CD4-positive, CD25-positive, alpha-beta regulatory T cell (primary cell): ENCODE data around the gene PEAR1. TPM values are rescaled to one million over a fixed set of nuclear protein-coding genes. Genes with fewer than 3 reads are reported as not detected.

ENCODE experiments used
- ATAC-seq, 2 donors: fragments of 150-1000 bp; cut with Tn5 transposase; one replicate each; pipeline ENCODE4 v1.10.0; 2021; ENCODE audit warnings: low read depth in 2 of 2, moderate number of reproducible peaks in 2 of 2, moderate library complexity in 1 of 2
- DNase-seq, 3 donors: peaks; one replicate each; pipeline versions ENCODE4 v3.0.0 to v3.0.0-alpha.2; 2012 to 2022; ENCODE audit warnings: mixed read lengths in 1 of 3
- H3K27ac ChIP-seq: one replicate; pipeline ENCODE4 v1.7.0; 2013; ENCODE audit warnings: mild to moderate bottlenecking, low read length; ENCODE audit not compliant: insufficient read depth, poor library complexity, severe bottlenecking
- H3K27me3 ChIP-seq: one replicate; pipeline ENCODE4 v1.7.0; 2013; ENCODE audit warnings: low read length; ENCODE audit not compliant: control insufficient read depth, insufficient read depth
- H3K36me3 ChIP-seq: one replicate; pipeline ENCODE4 v1.7.0; 2013; ENCODE audit warnings: mild to moderate bottlenecking, low read length, moderate library complexity; ENCODE audit not compliant: control insufficient read depth, insufficient read depth
- H3K4me1 ChIP-seq: 2 replicates; pipeline ENCODE4 v1.7.0; 2013; ENCODE audit warnings: mild to moderate bottlenecking, low read length; ENCODE audit not compliant: insufficient read depth, control insufficient read depth, poor library complexity, severe bottlenecking
- H3K4me3 ChIP-seq: one replicate; pipeline ENCODE4 v1.7.0; 2013; ENCODE audit warnings: low read depth, mild to moderate bottlenecking, low read length, moderate library complexity
- H3K9me3 ChIP-seq, 2 experiments: 1 replicate in 1 of 2; 2 replicates in 1 of 2; pipeline ENCODE4 v1.7.0; 2013; ENCODE audit warnings: low read length in 2 of 2, mild to moderate bottlenecking in 1 of 2, moderate library complexity in 1 of 2; ENCODE audit not compliant: control insufficient read depth in 2 of 2
- H3K27ac Mint-ChIP-seq, 3 donors: one replicate each; pipeline ENCODE4 v1.8.0; 2020 to 2022; ENCODE audit warnings: mild to moderate bottlenecking in 3 of 3, mixed read lengths in 3 of 3, moderate library complexity in 2 of 3
- H3K27me3 Mint-ChIP-seq: one replicate; pipeline ENCODE4 v1.8.0; 2022; ENCODE audit warnings: mild to moderate bottlenecking, mixed read lengths
- H3K36me3 Mint-ChIP-seq: one replicate; pipeline ENCODE4 v1.8.0; 2020; ENCODE audit warnings: mixed read lengths
- H3K4me1 Mint-ChIP-seq, 4 donors: one replicate each; pipeline ENCODE4 v1.8.0; 2020 to 2022; ENCODE audit warnings: mixed read lengths in 4 of 4, mild to moderate bottlenecking in 1 of 4
- H3K4me3 Mint-ChIP-seq, 4 donors: one replicate each; pipeline ENCODE4 v1.8.0; 2020 to 2022; ENCODE audit warnings: mild to moderate bottlenecking in 4 of 4, mixed read lengths in 4 of 4, moderate library complexity in 3 of 4
- H3K9me3 Mint-ChIP-seq, 7 donors: one replicate each; pipeline ENCODE4 v1.8.0; 2020 to 2022; ENCODE audit warnings: mixed read lengths in 7 of 7, mild to moderate bottlenecking in 3 of 7, moderate library complexity in 2 of 7
- polyA plus RNA-seq, 4 donors: library from polyadenylated mRNA; unstranded; fragments of 300-500 nt; fragmentation: Illumina TruSeq; gene quantifications; one replicate each; pipeline ENCODE4 v1.2.3, GENCODE V29; 2021
- total RNA-seq: library from RNA; stranded (reverse); gene quantifications from one replicate; pipeline ENCODE4 v1.2.3, GENCODE V29; 2022

PEAR1 gene
- total and polyA plus RNA-seq, 5 donors from 2014 or later, result 1.3 TPM; not detected in 4

GRCh38 chr1:156877433-156878170 is 15.9 kb upstream of the PEAR1 start:
- Histone ChIP-seq H3K27ac (no peak overlapping the region), H3K4me3 (no peak overlapping the region), H3K9me3 (no peaks in the 10 kb centered on the region), H3K4me1 (no peaks in the 10 kb centered on the region), H3K27me3 (no peaks in the 10 kb centered on the region), H3K36me3 (no peaks in the 10 kb centered on the region)
- Mint-ChIP-seq H3K4me1 (no peaks in the 10 kb centered on the region), H3K9me3 (peaks cover 0 to 1% (median 0%) of the 10 kb centered on the region in 7 donors), H3K27me3 (peaks cover 8% of the 10 kb centered on the region), H3K27ac (peak overlapping the region in 1 of 3 donors; percentile 71), H3K4me3 (no peak overlapping the region), H3K36me3 (no peaks in the 10 kb centered on the region)
- ATAC-seq, result no peak
- no peak for DNase-seq

- ATAC-seq, result no peak
- H3K36me3 ChIP-seq, result no peaks in the 10 kb centered on the region
- no peaks in the 10 kb centered on the region for H3K9me3 ChIP-seq
- DNase-seq, result no peak
- Mint-ChIP-seq H3K4me3 (no peak overlapping the region), H3K9me3 (no peaks in the 10 kb centered on the region), H3K4me1 (no peaks in the 10 kb centered on the region), H3K27me3 (peaks cover 15% of the 10 kb centered on the region), H3K27ac (no peak overlapping the region), H3K36me3 (no peaks in the 10 kb centered on the region)
- no peak overlapping the region for H3K4me3 ChIP-seq
- H3K4me1 ChIP-seq, result no peaks in the 10 kb centered on the region
- no peaks in the 10 kb centered on the region for H3K27me3 ChIP-seq
- no peak overlapping the region for H3K27ac ChIP-seq
These were observed 13.6 kb upstream of the PEAR1 start for GRCh38 chr1:156879876-156880275.

GRCh38 chr1:156880473-156880872 is 13.0 kb upstream of the PEAR1 start:
- Mint-ChIP-seq H3K4me1 (no peaks in the 10 kb centered on the region), H3K4me3 (no peak overlapping the region), H3K27me3 (peaks cover 21% of the 10 kb centered on the region), H3K9me3 (no peaks in the 10 kb centered on the region), H3K27ac (peak overlapping the region in 1 of 3 donors; percentile 58), H3K36me3 (no peaks in the 10 kb centered on the region)
- Histone ChIP-seq H3K36me3 (no peaks in the 10 kb centered on the region), H3K4me1 (no peaks in the 10 kb centered on the region), H3K9me3 (no peaks in the 10 kb centered on the region), H3K27ac (no peak overlapping the region), H3K27me3 (no peaks in the 10 kb centered on the region), H3K4me3 (no peak overlapping the region)
- DNase-seq (no peak), ATAC-seq (no peak)

- Histone ChIP-seq H3K27me3 (no peaks in the 10 kb centered on the region), H3K4me1 (no peaks in the 10 kb centered on the region), H3K27ac (no peak overlapping the region), H3K4me3 (no peak overlapping the region), H3K36me3 (no peaks in the 10 kb centered on the region), H3K9me3 (no peaks in the 10 kb centered on the region)
- peaks cover 27% of the 10 kb centered on the region for H3K27me3 Mint-ChIP-seq
- peak overlapping the region in 1 of 3 donors; percentile 58 for H3K27ac Mint-ChIP-seq
- ATAC-seq, result no peak
- DNase-seq, result no peak
- H3K4me3 Mint-ChIP-seq, result no peak overlapping the region
- no peaks in the 10 kb centered on the region for H3K36me3 Mint-ChIP-seq
- no peaks in the 10 kb centered on the region for H3K4me1 Mint-ChIP-seq
- H3K9me3 Mint-ChIP-seq, result no peaks in the 10 kb centered on the region
These were observed 12.4 kb upstream of the PEAR1 start for GRCh38 chr1:156881101-156881500.

GRCh38 chr1:156881663-156882062 is 11.9 kb upstream of the PEAR1 start:
- Mint-ChIP-seq H3K36me3 (no peaks in the 10 kb centered on the region), H3K4me3 (no peak overlapping the region), H3K9me3 (no peaks in the 10 kb centered on the region), H3K4me1 (no peaks in the 10 kb centered on the region), H3K27me3 (peaks cover 29% of the 10 kb centered on the region), H3K27ac (no peak overlapping the region)
- Histone ChIP-seq H3K36me3 (no peaks in the 10 kb centered on the region), H3K4me1 (no peaks in the 10 kb centered on the region), H3K4me3 (no peak overlapping the region), H3K9me3 (no peaks in the 10 kb centered on the region), H3K27ac (no peak overlapping the region), H3K27me3 (no peaks in the 10 kb centered on the region)
- DNase-seq (no peak), ATAC-seq (no peak)

- H3K27ac Mint-ChIP-seq, result no peak overlapping the region
- Histone ChIP-seq H3K27me3 (no peaks in the 10 kb centered on the region), H3K27ac (no peak overlapping the region), H3K4me1 (no peaks in the 10 kb centered on the region), H3K9me3 (no peaks in the 10 kb centered on the region), H3K36me3 (no peaks in the 10 kb centered on the region), H3K4me3 (no peak overlapping the region)
- no peaks in the 10 kb centered on the region for H3K9me3 Mint-ChIP-seq
- peaks cover 29% of the 10 kb centered on the region for H3K27me3 Mint-ChIP-seq
- H3K36me3 Mint-ChIP-seq, result no peaks in the 10 kb centered on the region
- no peak overlapping the region for H3K4me3 Mint-ChIP-seq
- no peaks in the 10 kb centered on the region for H3K4me1 Mint-ChIP-seq
- ATAC-seq (no peak), DNase-seq (no peak)
These were observed 11.0 kb upstream of the PEAR1 start for GRCh38 chr1:156882543-156882942.

GRCh38 chr1:156883919-156884318 is 9.6 kb upstream of the PEAR1 start:
- no peaks in the 10 kb centered on the region for H3K36me3 ChIP-seq
- H3K27ac ChIP-seq, result no peak overlapping the region
- no peaks in the 10 kb centered on the region for H3K9me3 ChIP-seq
- no peaks in the 10 kb centered on the region for H3K4me1 ChIP-seq
- Mint-ChIP-seq H3K27ac (no peak overlapping the region), H3K4me1 (no peaks in the 10 kb centered on the region), H3K4me3 (no peak overlapping the region), H3K36me3 (peaks cover 4% of the 10 kb centered on the region), H3K27me3 (peaks cover 34% of the 10 kb centered on the region), H3K9me3 (no peaks in the 10 kb centered on the region)
- H3K27me3 ChIP-seq, result no peaks in the 10 kb centered on the region
- no peak for DNase-seq
- no peak overlapping the region for H3K4me3 ChIP-seq
- no peak for ATAC-seq

GRCh38 chr1:156884560-156885184 is 8.8 kb upstream of the PEAR1 start:
- no peaks in the 10 kb centered on the region for H3K36me3 ChIP-seq
- H3K4me1 Mint-ChIP-seq, result no peaks in the 10 kb centered on the region
- no peaks in the 10 kb centered on the region for H3K9me3 ChIP-seq
- no peaks in the 10 kb centered on the region for H3K4me1 ChIP-seq
- H3K4me3 ChIP-seq, result no peak overlapping the region
- H3K9me3 Mint-ChIP-seq, result no peaks in the 10 kb centered on the region
- H3K27me3 ChIP-seq, result no peaks in the 10 kb centered on the region
- ATAC-seq (no peak), DNase-seq (no peak)
- peaks cover 4% of the 10 kb centered on the region for H3K36me3 Mint-ChIP-seq
- no peak overlapping the region for H3K27ac Mint-ChIP-seq
- H3K27me3 Mint-ChIP-seq, result peaks cover 39% of the 10 kb centered on the region
- H3K4me3 Mint-ChIP-seq, result no peak overlapping the region
- H3K27ac ChIP-seq, result no peak overlapping the region
